Ishikawa (cell line): ENCODE results near the gene AGAP5.

Experiments used
- CREB1 ChIP-seq: IDR thresholded peaks from 2 replicates; pipeline ENCODE4 v1.6.1; 2012; ENCODE audit warnings: low read depth
- EGR1 ChIP-seq: IDR thresholded peaks from 2 replicates; pipeline ENCODE4 v1.6.1; 2012
- EP300 ChIP-seq: IDR thresholded peaks from 2 replicates; pipeline ENCODE4 v1.6.1; 2012; ENCODE audit warnings: borderline replicate concordance
- FOXM1 ChIP-seq: IDR thresholded peaks from 2 replicates; pipeline ENCODE4 v1.6.1; 2012; ENCODE audit warnings: low read depth, borderline replicate concordance
- MAX ChIP-seq: IDR thresholded peaks from 2 replicates; pipeline ENCODE4 v1.6.1; 2012
- NFIC ChIP-seq: IDR thresholded peaks from 2 replicates; pipeline ENCODE4 v1.6.1; 2012
- RAD21 ChIP-seq: IDR thresholded peaks from 2 replicates; pipeline ENCODE4 v1.6.1; 2012; ENCODE audit warnings: low read depth
- REST ChIP-seq: IDR thresholded peaks from 2 replicates; pipeline ENCODE4 v1.6.1; 2012; ENCODE audit warnings: low read depth, mild to moderate bottlenecking
- TAF1 ChIP-seq: IDR thresholded peaks from 2 replicates; pipeline ENCODE4 v1.6.1; 2012; ENCODE audit warnings: low read depth, mild to moderate bottlenecking
- TCF12 ChIP-seq: IDR thresholded peaks from 2 replicates; pipeline ENCODE4 v1.6.1; 2012; ENCODE audit warnings: low read depth
- TEAD4 ChIP-seq: IDR thresholded peaks from 2 replicates; pipeline ENCODE4 v1.6.1; 2012
- USF1 ChIP-seq: IDR thresholded peaks from 2 replicates; pipeline ENCODE4 v1.6.1; 2012
- YY1 ChIP-seq: IDR thresholded peaks from 2 replicates; pipeline ENCODE4 v1.6.1; 2012; ENCODE audit warnings: low read depth
- ZBTB7A ChIP-seq: IDR thresholded peaks from 2 replicates; pipeline ENCODE4 v1.6.1; 2012; ENCODE audit warnings: low read depth

The AGAP5 gene

GRCh38 chr10:73717556-73717955 lies 19.6 kb upstream of the AGAP5 start:
- TF ChIP-seq MAX (no peak), EGR1 (no peak), EP300 (no peak), YY1 (no peak), TCF12 (no peak), REST (no peak), NFIC (no peak), TEAD4 (no peak), CREB1 (no peak), USF1 (no peak), RAD21 (no peak), TAF1 (no peak), ZBTB7A (no peak)

- TF ChIP-seq USF1 (no peak), EP300 (no peak), FOXM1 (no peak), TEAD4 (no peak), EGR1 (no peak), REST (no peak), TAF1 (no peak)
Measured at GRCh38 chr10:73716251-73716650, 18.3 kb upstream of the AGAP5 start.

- peak; percentile 51 for TF ChIP-seq USF1
Measured at GRCh38 chr10:73698819-73699218, 910 bp upstream of the AGAP5 start.

GRCh38 chr10:73665581-73665980 lies 32.3 kb downstream of the AGAP5 start:
- TF ChIP-seq ZBTB7A, result 0 out of 2 replicates have a peak, but pooled peaks have one; percentile 45

- peak; percentile 7; the same call in 1 of the 2 replicates for TF ChIP-seq NFIC
Measured at GRCh38 chr10:73664156-73665040, 33.5 kb downstream of the AGAP5 start.

GRCh38 chr10:73655990-73656298 lies 42.0 kb downstream of the AGAP5 start, which contains the start of gene SYNPO2L:
TSS of gene SYNPO2L (minus strand) at chr10:73656029. CDS start at chr10:73655922, 107 bp downstream.
- no peak for TF ChIP-seq REST
- TF ChIP-seq TAF1, result no peak
- no peak for TF ChIP-seq CREB1
- no peak for TF ChIP-seq YY1
- no peak for TF ChIP-seq MAX
- no peak for TF ChIP-seq ZBTB7A
- TF ChIP-seq NFIC, result no peak
- no peak for TF ChIP-seq RAD21
- TF ChIP-seq USF1, result no peak
- no peak for TF ChIP-seq TCF12
